K562 (cell line): ENCODE data around the gene NMT1. TPM values are rescaled to one million over a fixed set of nuclear protein-coding genes. Genes with fewer than 3 reads are reported as not detected.

ENCODE experiments used
- E2F6 ChIP-seq, 2 experiments: IDR thresholded peaks; 2 replicates each; pipeline ENCODE4 v1.6.1; 2011; ENCODE audit warnings: borderline replicate concordance in 1 of 2, control low read depth in 1 of 2, low read depth in 1 of 2, low read length in 1 of 2, mild to moderate bottlenecking in 1 of 2, mixed read lengths in 1 of 2, moderate library complexity in 1 of 2; ENCODE audit not compliant: insufficient read depth in 1 of 2, insufficient read length in 1 of 2, poor library complexity in 1 of 2, severe bottlenecking in 1 of 2; ENCODE audit errors: extremely low read depth in 1 of 2
- ELK3 ChIP-seq: fragments of 450-650 bp; formaldehyde crosslinking; IDR thresholded peaks from 2 replicates; pipeline ENCODE4 v1.4.0; 2020; ENCODE audit warnings: mild to moderate bottlenecking
- FIP1L1 ChIP-seq: fragments of 200-400 bp; formaldehyde crosslinking; IDR thresholded peaks from 2 replicates; pipeline ENCODE4 v1.6.1; 2018; ENCODE audit warnings: mild to moderate bottlenecking, low read depth, low read length; ENCODE audit not compliant: poor library complexity, severe bottlenecking
- FOS ChIP-seq: IDR thresholded peaks from 3 replicates; pipeline ENCODE4 v1.6.1; 2011; ENCODE audit not compliant: insufficient read length; ENCODE audit errors: extremely low read depth
- GABPA ChIP-seq: fragments of 200-800 bp; sonication (Bioruptor generic); conservative IDR thresholded peaks from 2 replicates; pipeline ENCODE4 v1.6.1; 2016; ENCODE audit warnings: low read depth, missing genetic modification characterization, missing compliant biosample characterization
- GTF2A2 ChIP-seq: IDR thresholded peaks from 2 replicates; pipeline ENCODE4 v1.6.1; 2016; ENCODE audit warnings: mild to moderate bottlenecking, missing genetic modification characterization, missing compliant biosample characterization
- HMGN3 ChIP-seq: IDR thresholded peaks from 2 replicates; pipeline ENCODE4 v1.6.1; 2011; ENCODE audit warnings: borderline replicate concordance, low read depth, mild to moderate bottlenecking, mixed read lengths, low read length; ENCODE audit not compliant: insufficient read length; ENCODE audit errors: extremely low read depth
- ZNF197 ChIP-seq: fragments of 200-800 bp; sonication (Bioruptor generic); IDR thresholded peaks from 2 replicates; pipeline ENCODE4 v1.6.1; 2016; ENCODE audit warnings: low read depth, missing genetic modification characterization, missing compliant biosample characterization
- ZNF263 ChIP-seq: sonication (generic); formaldehyde crosslinking; IDR thresholded peaks from 2 replicates; pipeline ENCODE4 v1.8.0; 2022; ENCODE audit warnings: mild to moderate bottlenecking, missing genetic modification reagents, borderline replicate concordance
- ZNF444 ChIP-seq: fragments of 250-450 bp; sonication (Bioruptor Pico); IDR thresholded peaks from 2 replicates; pipeline ENCODE4 v1.4.0; 2020; ENCODE audit warnings: mild to moderate bottlenecking, moderate library complexity
- ZNF76 ChIP-seq: fragments of 250-450 bp; sonication (Bioruptor Pico); IDR thresholded peaks from 2 replicates; pipeline ENCODE4 v1.4.0; 2020; ENCODE audit warnings: mild to moderate bottlenecking, moderate library complexity, borderline replicate concordance
- polyA plus RNA-seq, 8 experiments: library from polyadenylated mRNA; depleted of rRNA in 4 of 8; stranded (reverse) in 5 of 8; unstranded in 3 of 8; fragments of >200 nt; fragmentation: Nextera tagmentation in 2 of 8; fragmentation: Illumina TruSeq in 1 of 8; extraction: Ambion mirVana in 2 of 8; extraction: Trizol in 1 of 8; gene quantifications; 2 replicates each; pipeline versions ENCODE4 v1.2.1 to v1.2.3, GENCODE V29; 2011 to 2014; ENCODE audit warnings: inconsistent platforms in 1 of 8, missing spikeins in 1 of 8
- total RNA-seq, 7 experiments: library from RNA; depleted of rRNA in 6 of 7; stranded (reverse); fragments of >200 nt in 6 of 7; fragmentation: Illumina TruSeq in 2 of 7; extraction: Trizol in 2 of 7; gene quantifications; 2 replicates each; pipeline versions ENCODE4 v1.2.1 to v1.2.3, GENCODE V29; 2011 to 2021; ENCODE audit warnings: low replicate concordance in 1 of 7
- TF ChIP-seq, protein P1 (sequence below): fragments of 450-650 bp; IDR thresholded peaks from one replicate; pipeline ENCODE4 v1.6.1; 2018; ENCODE audit warnings: mild to moderate bottlenecking, moderate library complexity; ENCODE audit not compliant: partially characterized antibody
- TF ChIP-seq, protein P2 (sequence below): fragments of 250-450 bp; sonication (Bioruptor Pico); IDR thresholded peaks from 2 replicates; pipeline ENCODE4 v1.6.1; 2021; ENCODE audit warnings: mild to moderate bottlenecking
- TF ChIP-seq, protein P3 (sequence below): sonication (generic); formaldehyde crosslinking; IDR thresholded peaks from 2 replicates; pipeline ENCODE4 v1.8.1; 2023; ENCODE audit warnings: mild to moderate bottlenecking, missing genetic modification reagents
- TF ChIP-seq, protein P4 (sequence below): fragments of 250-450 bp; sonication (Bioruptor Pico); IDR thresholded peaks from 2 replicates; pipeline ENCODE4 v1.8.0; 2021; ENCODE audit warnings: moderate library complexity, mild to moderate bottlenecking, inconsistent platforms
- TF ChIP-seq, protein P5 (sequence below): sonication (generic); formaldehyde crosslinking; IDR thresholded peaks from 2 replicates; pipeline ENCODE4 v1.8.0; 2022; ENCODE audit warnings: missing genetic modification reagents, mild to moderate bottlenecking, moderate library complexity, borderline replicate concordance
- TF ChIP-seq, protein P6 (sequence below): fragments of 250-450 bp; sonication (Bioruptor Pico); IDR thresholded peaks from 2 replicates; pipeline ENCODE4 v1.8.0; 2022; ENCODE audit warnings: moderate library complexity, mild to moderate bottlenecking, inconsistent platforms

Gene NMT1
- total and polyA plus RNA-seq, 9 of the 15 experiments (the other 6 are each of a cell fraction or from before 2014, with no cell fraction given) = 86.7 to 569 (median 213) TPM

- TF ChIP-seq, protein P1, sequence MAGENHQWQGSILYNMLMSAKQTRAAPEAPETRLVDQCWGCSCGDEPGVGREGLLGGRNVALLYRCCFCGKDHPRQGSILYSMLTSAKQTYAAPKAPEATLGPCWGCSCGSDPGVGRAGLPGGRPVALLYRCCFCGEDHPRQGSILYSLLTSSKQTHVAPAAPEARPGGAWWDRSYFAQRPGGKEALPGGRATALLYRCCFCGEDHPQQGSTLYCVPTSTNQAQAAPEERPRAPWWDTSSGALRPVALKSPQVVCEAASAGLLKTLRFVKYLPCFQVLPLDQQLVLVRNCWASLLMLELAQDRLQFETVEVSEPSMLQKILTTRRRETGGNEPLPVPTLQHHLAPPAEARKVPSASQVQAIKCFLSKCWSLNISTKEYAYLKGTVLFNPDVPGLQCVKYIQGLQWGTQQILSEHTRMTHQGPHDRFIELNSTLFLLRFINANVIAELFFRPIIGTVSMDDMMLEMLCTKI = no peak
- TF ChIP-seq HMGN3 (no peak), E2F6 (IDR thresholded peaks at IDR 0.05; ENCODE audit: borderline replicate concordance in 1 of 2, extremely low read depth in 1 of 2, insufficient read depth in 1 of 2, insufficient read length in 1 of 2, low read depth in 1 of 2, low read length in 1 of 2, poor library complexity in 1 of 2, severe bottlenecking in 1 of 2) (peak in 1 of 2 experiments; percentile 8), FIP1L1 (no peak), ELK3 (CRISPR knock-in tag) (0 out of 2 replicates have a peak, but pooled peaks have one; percentile 58), FOS (peak; percentile 97), ZNF444 (no peak), ZNF197 (CRISPR knock-in tag) (peak; percentile 95), GTF2A2 (tag) (no peak), ZNF263 (CRISPR knock-in tag) (peak; percentile 73; the same call in 1 of the 2 replicates), GABPA (tag) (peak; percentile 86), ZNF76 (CRISPR knock-in tag) (no peak)
- TF ChIP-seq, protein P2, sequence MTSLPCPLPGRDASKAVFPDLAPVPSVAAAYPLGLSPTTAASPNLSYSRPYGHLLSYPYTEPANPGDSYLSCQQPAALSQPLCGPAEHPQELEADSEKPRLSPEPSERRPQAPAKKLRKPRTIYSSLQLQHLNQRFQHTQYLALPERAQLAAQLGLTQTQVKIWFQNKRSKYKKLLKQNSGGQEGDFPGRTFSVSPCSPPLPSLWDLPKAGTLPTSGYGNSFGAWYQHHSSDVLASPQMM (CRISPR knock-in tag) = no peak
- TF ChIP-seq, protein P3, sequence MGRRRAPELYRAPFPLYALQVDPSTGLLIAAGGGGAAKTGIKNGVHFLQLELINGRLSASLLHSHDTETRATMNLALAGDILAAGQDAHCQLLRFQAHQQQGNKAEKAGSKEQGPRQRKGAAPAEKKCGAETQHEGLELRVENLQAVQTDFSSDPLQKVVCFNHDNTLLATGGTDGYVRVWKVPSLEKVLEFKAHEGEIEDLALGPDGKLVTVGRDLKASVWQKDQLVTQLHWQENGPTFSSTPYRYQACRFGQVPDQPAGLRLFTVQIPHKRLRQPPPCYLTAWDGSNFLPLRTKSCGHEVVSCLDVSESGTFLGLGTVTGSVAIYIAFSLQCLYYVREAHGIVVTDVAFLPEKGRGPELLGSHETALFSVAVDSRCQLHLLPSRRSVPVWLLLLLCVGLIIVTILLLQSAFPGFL (CRISPR knock-in tag) = 0 out of 2 replicates have a peak, but pooled peaks have one; percentile 94
- TF ChIP-seq, protein P4, sequence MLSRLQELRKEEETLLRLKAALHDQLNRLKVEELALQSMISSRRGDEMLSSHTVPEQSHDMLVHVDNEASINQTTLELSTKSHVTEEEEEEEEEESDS (CRISPR knock-in tag) = no peak
- TF ChIP-seq, protein P5, sequence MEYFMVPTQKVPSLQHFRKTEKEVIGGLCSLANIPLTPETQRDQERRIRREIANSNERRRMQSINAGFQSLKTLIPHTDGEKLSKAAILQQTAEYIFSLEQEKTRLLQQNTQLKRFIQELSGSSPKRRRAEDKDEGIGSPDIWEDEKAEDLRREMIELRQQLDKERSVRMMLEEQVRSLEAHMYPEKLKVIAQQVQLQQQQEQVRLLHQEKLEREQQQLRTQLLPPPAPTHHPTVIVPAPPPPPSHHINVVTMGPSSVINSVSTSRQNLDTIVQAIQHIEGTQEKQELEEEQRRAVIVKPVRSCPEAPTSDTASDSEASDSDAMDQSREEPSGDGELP = peak; percentile 75
- TF ChIP-seq, protein P6, sequence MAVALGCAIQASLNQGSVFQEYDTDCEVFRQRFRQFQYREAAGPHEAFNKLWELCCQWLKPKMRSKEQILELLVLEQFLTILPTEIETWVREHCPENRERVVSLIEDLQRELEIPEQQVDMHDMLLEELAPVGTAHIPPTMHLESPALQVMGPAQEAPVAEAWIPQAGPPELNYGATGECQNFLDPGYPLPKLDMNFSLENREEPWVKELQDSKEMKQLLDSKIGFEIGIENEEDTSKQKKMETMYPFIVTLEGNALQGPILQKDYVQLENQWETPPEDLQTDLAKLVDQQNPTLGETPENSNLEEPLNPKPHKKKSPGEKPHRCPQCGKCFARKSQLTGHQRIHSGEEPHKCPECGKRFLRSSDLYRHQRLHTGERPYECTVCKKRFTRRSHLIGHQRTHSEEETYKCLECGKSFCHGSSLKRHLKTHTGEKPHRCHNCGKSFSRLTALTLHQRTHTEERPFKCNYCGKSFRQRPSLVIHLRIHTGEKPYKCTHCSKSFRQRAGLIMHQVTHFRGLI = no peak
Observed at GRCh38 chr17:45060797-45061605, at the start of gene NMT1 (continued).
